H4 (cell line): ENCODE measurements around the gene KRTAP12-3. TPM values are rescaled to one million over a fixed set of nuclear protein-coding genes. Genes with fewer than 3 reads are reported as not detected.
"Not testable (repeated sequence)": the region's sequence is repeated elsewhere in the genome, so short reads cannot be mapped to it uniquely, and the experiment has no call there.

Experiments used
- DNase-seq: peaks from one replicate; pipeline ENCODE4 v3.0.0-alpha.2; 2015; ENCODE audit warnings: low spot score
- total RNA-seq: library from RNA; depleted of rRNA; stranded (reverse); fragments of >200 nt; shearing (Covaris generic); gene quantifications from 2 replicates; pipeline ENCODE4 v1.2.3, GENCODE V29; 2014; rRNA removed

The KRTAP12-3 gene, protein sequence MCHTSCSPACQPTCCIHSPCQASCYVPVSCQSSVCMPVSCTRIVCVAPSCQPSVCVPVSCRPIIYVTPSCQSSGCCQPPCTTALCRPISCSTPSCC
- not detected in 2 replicates for total RNA-seq

DNA sequence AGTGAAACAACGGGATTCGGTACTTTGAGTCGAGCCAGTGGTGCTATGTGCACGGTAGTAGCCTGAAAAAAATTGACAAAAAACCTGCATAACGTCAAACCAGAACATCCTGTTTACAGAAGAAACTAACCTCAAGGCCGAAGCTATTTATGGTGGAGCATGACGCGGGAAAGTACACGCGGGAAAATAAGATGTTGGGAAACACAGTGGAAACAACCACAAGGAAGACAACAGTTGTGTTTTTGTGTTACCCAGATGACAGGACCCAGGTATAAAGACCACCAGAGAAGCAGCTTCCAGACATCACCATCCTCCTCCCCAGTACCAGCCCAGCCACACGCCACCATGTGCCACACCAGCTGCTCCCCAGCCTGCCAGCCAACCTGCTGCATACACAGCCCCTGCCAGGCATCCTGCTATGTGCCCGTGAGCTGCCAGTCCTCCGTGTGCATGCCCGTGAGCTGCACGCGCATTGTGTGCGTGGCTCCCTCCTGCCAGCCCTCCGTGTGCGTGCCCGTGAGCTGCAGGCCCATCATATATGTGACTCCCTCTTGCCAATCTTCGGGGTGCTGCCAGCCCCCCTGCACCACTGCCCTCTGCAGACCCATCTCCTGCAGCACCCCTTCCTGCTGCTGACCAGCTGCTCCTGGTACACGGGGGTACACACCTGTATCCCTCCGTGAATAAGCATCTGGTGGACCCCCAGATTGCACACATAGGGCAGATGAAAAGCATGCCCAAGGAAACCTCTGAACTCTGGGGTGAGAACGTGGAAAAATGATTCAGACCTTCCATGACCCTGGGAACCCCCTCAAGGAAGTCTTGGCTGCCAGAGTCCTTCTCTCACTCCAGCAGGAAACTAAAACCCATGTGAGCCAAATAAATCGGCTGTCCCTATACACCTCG is at the start of gene KRTAP12-3:
Gene KRTAP12-3 (plus strand): TSS at position 298 of the 906 bp plus-strand sequence. CDS start 48 bp downstream, at position 346.
- DNase-seq, result peak; percentile 82

- no peak for DNase-seq
Measured at GRCh38 chr21:44609193-44609592, 48.5 kb upstream of the KRTAP12-3 start.

DNA sequence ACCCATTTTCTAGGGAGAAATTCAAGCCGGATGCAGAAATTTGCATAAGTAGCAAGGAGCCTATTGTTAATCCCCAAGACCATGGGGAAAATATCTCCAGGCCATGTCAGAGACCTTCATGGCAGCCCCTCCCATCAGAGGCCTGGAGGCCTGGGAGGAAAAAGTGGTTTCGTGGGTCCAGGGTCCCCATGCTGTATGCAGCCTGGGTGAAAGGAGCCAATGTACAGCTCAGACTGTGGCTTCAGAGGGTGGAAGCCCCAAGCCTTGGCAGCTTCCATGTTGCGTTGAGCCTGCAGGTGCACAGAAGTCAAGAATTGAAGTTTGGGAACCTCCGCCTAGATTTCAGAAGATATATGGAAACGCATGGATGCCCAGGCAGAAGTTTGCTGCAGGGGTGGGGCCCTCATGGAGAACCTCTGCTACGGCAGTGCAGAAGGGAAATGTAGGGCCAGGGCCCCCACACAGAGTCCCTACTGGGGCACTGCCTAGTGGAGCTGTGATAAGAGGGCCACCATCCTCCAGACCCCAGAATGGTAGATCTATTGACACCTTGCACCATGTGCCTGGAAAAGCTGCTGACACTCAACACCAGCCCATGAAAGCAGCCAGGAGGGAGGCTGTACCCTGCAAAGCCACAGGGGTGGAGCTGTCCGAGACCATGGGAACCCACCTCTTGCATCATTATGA is 47.4 kb upstream of the KRTAP12-3 start:
- DNase-seq, result not testable (repeated sequence)

GRCh38 chr21:44611551-44611950 is 46.2 kb upstream of the KRTAP12-3 start:
- no peak for DNase-seq

DNA sequence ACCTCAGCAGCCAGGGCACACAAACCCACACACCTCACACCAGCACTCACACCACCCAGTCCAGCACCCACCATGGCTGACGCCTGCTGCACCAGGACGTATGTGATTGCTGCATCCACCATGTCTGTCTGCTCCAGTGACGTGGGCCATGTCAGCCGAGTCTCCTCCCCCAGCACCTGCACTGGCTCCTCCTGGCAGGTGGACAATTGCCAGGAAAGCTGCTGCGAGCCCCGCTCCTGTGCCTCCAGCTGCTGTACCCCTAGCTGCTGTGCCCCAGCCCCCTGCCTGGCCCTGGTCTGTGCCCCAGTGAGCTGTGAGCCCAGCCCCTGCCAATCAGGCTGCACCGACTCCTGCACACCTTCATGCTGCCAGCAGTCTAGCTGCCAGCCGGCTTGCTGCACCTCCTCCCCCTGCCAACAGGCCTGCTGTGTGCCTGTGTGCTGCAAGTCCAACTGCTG is 45.7 kb upstream of the KRTAP12-3 start, which contains the start of gene KRTAP10-8:
Gene KRTAP10-8 (plus strand): TSS at position 51 of the 458 bp plus-strand sequence. CDS start 22 bp downstream, at position 73.
- no peak for DNase-seq

GRCh38 chr21:44612669-44613229 is 45.0 kb upstream of the KRTAP12-3 start:
- no peak for DNase-seq

GRCh38 chr21:44613386-44614155 is 44.2 kb upstream of the KRTAP12-3 start:
- DNase-seq, result no peak

DNA sequence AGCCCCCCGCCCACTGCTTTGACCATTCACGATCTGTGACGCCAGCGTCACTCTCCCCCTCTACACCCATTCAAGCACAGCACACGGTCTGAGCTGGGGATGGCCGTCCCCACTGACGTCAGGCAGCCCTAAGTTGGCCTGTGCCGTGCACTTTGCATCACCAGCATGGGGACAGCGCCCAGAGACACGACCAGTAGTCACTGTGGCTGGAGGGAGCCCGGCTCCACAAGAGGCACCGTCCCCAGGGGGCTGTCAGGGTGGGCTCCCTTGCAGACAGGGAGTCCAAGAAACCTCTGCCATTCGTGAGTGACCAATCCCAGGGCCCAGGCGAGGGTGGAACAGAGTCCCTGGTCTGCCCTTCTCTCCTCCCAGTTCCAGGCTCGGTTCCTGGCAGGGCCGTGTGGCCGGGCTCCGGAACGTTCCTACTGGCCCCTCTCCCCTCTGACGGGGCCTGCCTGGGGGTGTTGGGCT is 43.5 kb upstream of the KRTAP12-3 start:
- no peak for DNase-seq

GRCh38 chr21:44614961-44615391 is 42.8 kb upstream of the KRTAP12-3 start:
- DNase-seq, result no peak

GRCh38 chr21:44615466-44615865 is 42.3 kb upstream of the KRTAP12-3 start:
- DNase-seq, result no peak

DNA sequence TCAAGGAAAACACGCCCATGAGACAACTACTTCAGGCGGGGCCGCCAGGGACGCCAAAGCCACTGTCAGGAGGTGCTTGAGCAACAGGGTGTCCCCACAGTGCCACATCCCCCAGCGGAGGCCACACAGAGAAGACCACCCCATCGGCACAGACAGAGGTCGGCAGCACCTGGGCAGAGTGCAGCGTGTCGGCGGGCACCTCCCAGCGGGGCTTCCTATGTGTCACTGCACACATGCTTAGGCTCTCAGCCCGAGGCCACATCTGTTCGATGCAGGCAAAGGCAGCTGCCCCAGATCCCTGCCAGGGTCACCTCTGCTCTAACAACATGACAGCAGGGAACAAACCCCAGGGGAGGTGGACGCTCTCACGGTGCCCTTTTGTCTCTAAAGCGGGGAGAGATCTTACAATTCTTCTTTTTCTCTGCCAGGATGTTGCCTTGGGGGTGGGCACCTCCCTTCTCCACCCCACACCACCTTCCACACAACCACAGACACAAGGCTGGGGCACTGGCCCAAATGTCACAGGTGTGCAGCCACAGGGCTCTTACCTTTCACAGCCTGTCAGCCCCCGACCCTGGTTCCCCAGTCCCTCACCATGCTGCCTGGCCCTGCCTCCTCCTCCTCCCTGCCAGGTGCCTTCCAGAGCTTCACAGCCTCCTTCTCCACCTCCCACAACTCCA is 41.7 kb upstream of the KRTAP12-3 start:
- no peak for DNase-seq

DNA sequence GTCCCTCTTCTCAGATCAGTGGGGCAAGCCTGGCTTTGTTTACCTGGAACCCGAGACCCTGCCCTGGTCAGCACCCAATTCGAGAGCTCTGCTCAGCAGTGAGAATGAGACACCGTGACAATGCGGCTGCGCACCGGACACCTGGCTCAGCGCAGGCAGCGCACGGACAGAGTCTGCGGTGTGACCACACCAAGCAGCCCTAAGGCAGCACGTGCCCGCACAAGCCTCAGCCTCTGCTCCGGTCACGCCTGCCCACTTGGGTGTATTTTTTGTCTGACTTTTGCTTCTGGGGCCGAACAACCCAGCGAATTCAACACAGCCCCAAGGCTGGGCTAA is 41.2 kb upstream of the KRTAP12-3 start:
- DNase-seq, result no peak

DNA sequence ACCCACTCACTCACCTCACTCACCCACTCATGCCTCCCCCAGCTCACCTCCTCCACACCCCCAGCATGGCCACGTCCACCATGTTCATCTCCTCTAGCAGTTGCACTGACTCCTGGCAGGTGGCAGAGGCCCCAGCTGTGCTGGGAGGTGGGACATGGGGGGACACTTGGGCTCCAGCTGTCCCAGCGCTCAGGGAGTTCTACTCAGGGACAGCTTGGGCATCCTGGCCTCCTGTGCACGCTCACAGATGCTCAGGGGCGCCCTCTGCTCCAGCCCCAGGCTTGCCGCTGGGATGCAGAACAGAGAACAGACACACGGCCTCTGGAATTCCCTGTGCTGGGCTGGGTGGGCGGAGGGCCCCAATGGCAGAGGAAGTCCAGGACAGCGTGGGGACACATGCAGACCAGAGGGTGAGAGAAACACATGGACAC is 40.6 kb upstream of the KRTAP12-3 start:
- DNase-seq, result no peak

- no peak for DNase-seq
Measured at GRCh38 chr21:44618504-44618903, 39.2 kb upstream of the KRTAP12-3 start.

DNA sequence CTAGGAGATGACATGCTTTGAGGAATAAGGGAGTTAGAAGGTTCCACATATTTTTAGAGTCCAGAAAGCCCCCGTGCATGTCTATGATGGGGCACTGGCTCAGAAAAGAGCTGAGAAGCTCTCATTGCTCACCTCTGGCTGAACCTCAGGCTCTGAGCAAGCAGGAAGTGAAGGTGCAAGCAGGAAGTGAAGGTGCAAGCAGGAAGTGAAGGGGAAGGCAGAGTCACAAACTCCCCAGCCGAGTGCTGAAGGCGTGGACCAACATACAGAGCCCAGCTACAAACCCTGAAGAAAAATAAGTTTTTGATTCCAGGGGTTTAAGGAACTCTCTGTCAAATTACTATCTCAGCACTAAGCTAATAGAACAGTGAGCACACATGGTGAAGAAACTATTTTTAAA is 38.8 kb upstream of the KRTAP12-3 start:
- DNase-seq, result no peak

DNA sequence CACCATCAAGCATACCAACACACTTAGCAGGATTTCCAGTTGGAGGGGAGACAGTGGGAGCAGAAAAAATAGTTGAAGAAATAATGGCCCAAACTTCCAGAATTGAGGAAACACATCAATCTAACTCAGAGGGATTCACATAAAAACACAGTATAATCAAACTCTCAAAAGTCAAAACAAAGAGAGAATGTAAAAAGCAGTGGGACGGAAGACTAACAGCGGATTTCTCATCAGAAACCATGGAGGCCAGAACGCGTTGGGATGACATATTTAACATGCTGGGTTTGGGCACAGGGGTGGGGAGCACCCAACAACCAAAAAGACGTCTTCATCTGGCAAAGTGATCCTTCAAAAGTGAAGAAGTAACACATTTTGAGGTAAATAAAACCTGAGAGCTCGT is 37.8 kb upstream of the KRTAP12-3 start:
- no peak for DNase-seq

DNA sequence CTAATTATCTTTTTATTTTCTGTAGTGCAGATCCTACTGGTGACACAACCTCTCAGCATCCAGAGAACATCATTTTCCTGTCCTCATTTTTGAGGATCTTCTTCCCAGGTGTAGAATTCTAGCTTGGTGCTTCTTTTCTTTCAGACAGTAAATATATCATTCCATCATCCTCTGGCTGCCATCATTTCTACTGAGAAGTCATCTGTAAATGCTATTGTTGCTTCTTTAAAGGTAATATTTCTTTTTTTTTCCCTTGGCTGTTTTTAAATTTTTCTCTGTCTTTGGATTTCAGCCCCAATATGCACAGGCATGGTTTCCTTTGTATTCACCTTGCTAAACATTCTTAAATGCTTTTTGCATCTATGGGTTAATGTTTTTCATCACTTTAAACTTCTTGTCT is 34.2 kb upstream of the KRTAP12-3 start:
- DNase-seq, result no peak

GRCh38 chr21:44625756-44626155 is 32.0 kb upstream of the KRTAP12-3 start:
- DNase-seq, result no peak

GRCh38 chr21:44626262-44626661 is 31.5 kb upstream of the KRTAP12-3 start:
- DNase-seq, result no peak

- DNase-seq, result no peak
Measured at GRCh38 chr21:44626673-44627143, 31.0 kb upstream of the KRTAP12-3 start, which contains the start of gene KRTAP10-9. Gene KRTAP10-9, plus strand, starts transcription at chr21:44627093. Its CDS starts 79 bp downstream, at chr21:44627172.
